ENCODE data around the gene TBC1D14. TPM values are rescaled to one million over a fixed set of nuclear protein-coding genes. Genes with fewer than 3 reads are reported as not detected.
"Not testable (repeated sequence)": the region's sequence is repeated elsewhere in the genome, so short reads cannot be mapped to it uniquely, and the experiment has no call there.

TBC1D14 gene
- total RNA-seq, 1 experiment from 2014 or later: 36.3 TPM

GRCh38 chr4:6910340-6910959 is 824 bp downstream of the TBC1D14 start:
- TF ChIP-seq, protein P1, sequence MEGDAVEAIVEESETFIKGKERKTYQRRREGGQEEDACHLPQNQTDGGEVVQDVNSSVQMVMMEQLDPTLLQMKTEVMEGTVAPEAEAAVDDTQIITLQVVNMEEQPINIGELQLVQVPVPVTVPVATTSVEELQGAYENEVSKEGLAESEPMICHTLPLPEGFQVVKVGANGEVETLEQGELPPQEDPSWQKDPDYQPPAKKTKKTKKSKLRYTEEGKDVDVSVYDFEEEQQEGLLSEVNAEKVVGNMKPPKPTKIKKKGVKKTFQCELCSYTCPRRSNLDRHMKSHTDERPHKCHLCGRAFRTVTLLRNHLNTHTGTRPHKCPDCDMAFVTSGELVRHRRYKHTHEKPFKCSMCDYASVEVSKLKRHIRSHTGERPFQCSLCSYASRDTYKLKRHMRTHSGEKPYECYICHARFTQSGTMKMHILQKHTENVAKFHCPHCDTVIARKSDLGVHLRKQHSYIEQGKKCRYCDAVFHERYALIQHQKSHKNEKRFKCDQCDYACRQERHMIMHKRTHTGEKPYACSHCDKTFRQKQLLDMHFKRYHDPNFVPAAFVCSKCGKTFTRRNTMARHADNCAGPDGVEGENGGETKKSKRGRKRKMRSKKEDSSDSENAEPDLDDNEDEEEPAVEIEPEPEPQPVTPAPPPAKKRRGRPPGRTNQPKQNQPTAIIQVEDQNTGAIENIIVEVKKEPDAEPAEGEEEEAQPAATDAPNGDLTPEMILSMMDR (IDR thresholded peaks at IDR 0.05): peak; percentile 29; the same call in 1 of the 2 replicates
- TF ChIP-seq SIN3A (IDR thresholded peaks at IDR 0.05; ENCODE audit: borderline replicate concordance, insufficient read depth, low read depth, low read length): no peak
- CTCF ChIA-PET: no interaction called here
- ATAC-seq (no peak), DNase-seq (ENCODE audit: low read depth, low spot score) (no peak)
- Histone ChIP-seq H3K36me3 (ENCODE audit: control insufficient read depth, insufficient read depth, low read length) (no peaks in the 10 kb centered on the region), H3K4me1 (ENCODE audit: control insufficient read depth, insufficient read depth, low read length) (peaks cover 35% of the 10 kb centered on the region), H3K9me3 (ENCODE audit: control insufficient read depth, insufficient read depth, low read depth, low read length) (no peaks in the 10 kb centered on the region), H3K27me3 (ENCODE audit: control insufficient read depth, insufficient read depth, low read length) (no peaks in the 10 kb centered on the region), H3K27ac (ENCODE audit: low read length) (peak overlapping the region; percentile 80), H3K4me3 (ENCODE audit: low read depth in 2 of 2, low read length in 2 of 2) (peak overlapping the region; percentile 61 to 72)
- intact Hi-C loops (cut with micrococcal nuclease; ENCODE audit: unreplicated experiment): no loop called here
- BruUV-seq (replicated peaks): no TSS peak
- in situ Hi-C loops (cut with HindIII; ENCODE audit: low pct_unique_long_range_greater_than_20kb, low sequenced_read_pairs): no loop called here
- POLR2A ChIA-PET: interaction anchor here (0.6 kb wide), 1 partner anchor 166 kb away, joined by 3 read pairs; no protein-coding TSS in a partner anchor

- CTCF ChIA-PET: no interaction called here
- intact Hi-C loops (cut with micrococcal nuclease; ENCODE audit: unreplicated experiment) (no loop called here), in situ Hi-C loops (cut with HindIII; ENCODE audit: low pct_unique_long_range_greater_than_20kb, low sequenced_read_pairs) (no loop called here)
- POLR2A ChIA-PET: interaction anchor here (0.6 kb wide), 1 partner anchor 166 kb away, joined by 3 read pairs; no protein-coding TSS in a partner anchor
- ATAC-seq (no peak), DNase-seq (ENCODE audit: low read depth, low spot score) (no peak)
- Histone ChIP-seq H3K4me1 (ENCODE audit: control insufficient read depth, insufficient read depth, low read length) (peaks cover 43% of the 10 kb centered on the region), H3K9me3 (ENCODE audit: control insufficient read depth, insufficient read depth, low read depth, low read length) (no peaks in the 10 kb centered on the region), H3K4me3 (ENCODE audit: low read depth in 2 of 2, low read length in 2 of 2) (peak overlapping the region; percentile 61 to 72), H3K27me3 (ENCODE audit: control insufficient read depth, insufficient read depth, low read length) (no peaks in the 10 kb centered on the region), H3K27ac (ENCODE audit: low read length) (peak overlapping the region; percentile 80), H3K36me3 (ENCODE audit: control insufficient read depth, insufficient read depth, low read length) (no peaks in the 10 kb centered on the region)
- TF ChIP-seq SIN3A (IDR thresholded peaks at IDR 0.05; ENCODE audit: borderline replicate concordance, insufficient read depth, low read depth, low read length) (no peak), POLR2AphosphoS5 (IDR thresholded peaks at IDR 0.05; ENCODE audit: low read depth, low read length) (no peak)
- TF ChIP-seq, protein P2, sequence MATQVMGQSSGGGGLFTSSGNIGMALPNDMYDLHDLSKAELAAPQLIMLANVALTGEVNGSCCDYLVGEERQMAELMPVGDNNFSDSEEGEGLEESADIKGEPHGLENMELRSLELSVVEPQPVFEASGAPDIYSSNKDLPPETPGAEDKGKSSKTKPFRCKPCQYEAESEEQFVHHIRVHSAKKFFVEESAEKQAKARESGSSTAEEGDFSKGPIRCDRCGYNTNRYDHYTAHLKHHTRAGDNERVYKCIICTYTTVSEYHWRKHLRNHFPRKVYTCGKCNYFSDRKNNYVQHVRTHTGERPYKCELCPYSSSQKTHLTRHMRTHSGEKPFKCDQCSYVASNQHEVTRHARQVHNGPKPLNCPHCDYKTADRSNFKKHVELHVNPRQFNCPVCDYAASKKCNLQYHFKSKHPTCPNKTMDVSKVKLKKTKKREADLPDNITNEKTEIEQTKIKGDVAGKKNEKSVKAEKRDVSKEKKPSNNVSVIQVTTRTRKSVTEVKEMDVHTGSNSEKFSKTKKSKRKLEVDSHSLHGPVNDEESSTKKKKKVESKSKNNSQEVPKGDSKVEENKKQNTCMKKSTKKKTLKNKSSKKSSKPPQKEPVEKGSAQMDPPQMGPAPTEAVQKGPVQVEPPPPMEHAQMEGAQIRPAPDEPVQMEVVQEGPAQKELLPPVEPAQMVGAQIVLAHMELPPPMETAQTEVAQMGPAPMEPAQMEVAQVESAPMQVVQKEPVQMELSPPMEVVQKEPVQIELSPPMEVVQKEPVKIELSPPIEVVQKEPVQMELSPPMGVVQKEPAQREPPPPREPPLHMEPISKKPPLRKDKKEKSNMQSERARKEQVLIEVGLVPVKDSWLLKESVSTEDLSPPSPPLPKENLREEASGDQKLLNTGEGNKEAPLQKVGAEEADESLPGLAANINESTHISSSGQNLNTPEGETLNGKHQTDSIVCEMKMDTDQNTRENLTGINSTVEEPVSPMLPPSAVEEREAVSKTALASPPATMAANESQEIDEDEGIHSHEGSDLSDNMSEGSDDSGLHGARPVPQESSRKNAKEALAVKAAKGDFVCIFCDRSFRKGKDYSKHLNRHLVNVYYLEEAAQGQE (IDR thresholded peaks at IDR 0.05; ENCODE audit: insufficient read depth in 1 of 2, low read depth in 2 of 2, low read length in 1 of 2): no peak
- TF ChIP-seq, protein P1 (IDR thresholded peaks at IDR 0.05): no peak
- no TSS peak for BruUV-seq (replicated peaks)
Observed at GRCh38 chr4:6910960-6911874, 1.6 kb downstream of the TBC1D14 start.

DNA sequence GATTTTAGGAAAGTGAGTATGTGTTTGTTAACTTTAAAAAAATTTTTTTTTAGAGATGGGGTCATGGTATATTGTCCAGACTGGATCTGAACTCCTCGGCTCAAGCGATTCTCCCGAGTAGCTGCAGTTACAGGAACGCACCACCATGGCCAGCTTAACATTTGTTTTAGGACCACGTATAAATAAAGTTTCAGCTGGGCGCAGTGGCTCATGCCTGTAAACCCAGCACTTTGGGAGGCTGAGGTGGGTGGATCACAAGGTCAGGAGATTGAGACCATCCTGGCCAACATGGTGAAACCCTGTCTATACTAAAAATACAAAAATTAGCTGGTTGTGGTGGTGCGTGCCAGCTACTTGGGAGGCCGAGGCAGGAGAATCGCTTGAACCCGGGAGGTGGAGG is 2.3 kb downstream of the TBC1D14 start:
- H3K9me3 ChIP-seq (ENCODE audit: control insufficient read depth, insufficient read depth, low read depth, low read length); BruUV-seq (replicated peaks); intact Hi-C loops (cut with micrococcal nuclease; ENCODE audit: unreplicated experiment); H3K36me3 ChIP-seq (ENCODE audit: control insufficient read depth, insufficient read depth, low read length); POLR2A ChIA-PET; in situ Hi-C loops (cut with HindIII; ENCODE audit: low pct_unique_long_range_greater_than_20kb, low sequenced_read_pairs); ATAC-seq; CTCF ChIA-PET; DNase-seq (ENCODE audit: low read depth, low spot score); H3K4me3 ChIP-seq (ENCODE audit: low read depth in 2 of 2, low read length in 2 of 2); H3K27me3 ChIP-seq (ENCODE audit: control insufficient read depth, insufficient read depth, low read length): not testable (repeated sequence)
- Histone ChIP-seq H3K27ac (ENCODE audit: low read length) (peak overlapping the region; percentile 80), H3K4me1 (ENCODE audit: control insufficient read depth, insufficient read depth, low read length) (peaks cover 50% of the 10 kb centered on the region)
